GM19238 (cell line): ENCODE data around the gene SPTLC3.

Experiments
- DNase-seq: peaks from one replicate; pipeline ENCODE4 v3.0.0; 2011; ENCODE audit warnings: low spot score; ENCODE audit not compliant: insufficient read length

The SPTLC3 gene

GRCh38 chr20:13031751-13032150, 23.0 kb downstream of the SPTLC3 start:
- DNase-seq, result no peak

GRCh38 chr20:13034115-13034514, 25.3 kb downstream of the SPTLC3 start:
- DNase-seq, result no peak

DNA sequence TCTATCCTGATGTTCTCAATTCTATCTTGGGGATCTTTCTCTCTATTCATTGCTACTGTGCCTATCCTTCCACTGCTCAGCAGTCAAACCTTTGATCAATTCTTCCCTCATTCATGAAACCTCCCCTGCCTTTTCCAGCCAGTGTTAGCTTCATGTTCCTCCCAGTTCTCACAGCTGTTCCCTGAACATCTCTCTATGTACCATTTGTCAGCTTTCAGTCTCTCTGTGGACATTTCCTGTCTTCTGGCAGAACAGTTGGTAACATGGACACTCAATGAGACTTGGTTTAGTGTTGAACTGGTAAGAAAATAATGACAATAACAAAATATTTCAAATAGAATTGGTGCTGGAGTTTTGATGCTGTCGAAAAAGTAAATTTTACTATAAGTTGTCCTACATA, 26.2 kb downstream of the SPTLC3 start:
- no peak for DNase-seq

DNA sequence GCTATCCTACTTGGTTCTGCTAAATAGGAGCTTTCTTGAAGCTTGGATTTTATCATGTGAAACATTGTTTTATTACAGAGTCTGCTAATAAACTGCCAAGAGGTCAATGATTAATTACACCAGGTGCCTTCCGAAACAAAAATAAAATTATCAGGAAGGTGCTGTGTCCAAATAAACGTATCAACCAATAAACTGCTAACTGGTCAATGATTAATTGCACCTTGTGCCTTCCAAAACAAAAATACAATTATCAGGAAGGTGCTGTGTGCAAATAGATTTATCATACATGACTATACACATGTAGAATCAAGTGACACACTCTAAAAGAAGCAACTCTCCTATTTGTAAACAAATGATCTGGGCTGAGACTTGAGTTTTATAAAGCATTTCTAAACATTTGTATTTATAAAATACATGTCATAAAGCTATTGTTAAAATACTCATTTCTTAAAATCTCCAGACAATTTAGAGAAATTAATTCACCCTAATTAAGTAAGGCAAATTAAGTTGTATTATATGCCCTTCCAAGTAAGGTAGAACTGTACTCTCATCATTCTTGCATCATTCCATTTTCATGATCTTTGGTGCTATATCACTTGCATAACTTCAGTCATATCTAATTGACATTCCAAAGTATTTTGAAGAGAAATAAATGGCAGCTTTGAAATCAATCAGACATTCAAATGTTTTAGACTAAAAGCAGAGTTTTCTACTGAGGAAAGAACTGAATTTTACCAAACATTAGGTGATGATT, 26.8 kb downstream of the SPTLC3 start:
- no peak for DNase-seq

GRCh38 chr20:13037727-13038126, 29.0 kb downstream of the SPTLC3 start:
- no peak for DNase-seq

GRCh38 chr20:13041574-13042457, 33.0 kb downstream of the SPTLC3 start:
- DNase-seq, result no peak

- DNase-seq, result no peak
Measured at GRCh38 chr20:13042458-13042794, 33.7 kb downstream of the SPTLC3 start.

GRCh38 chr20:13046409-13046808, 37.6 kb downstream of the SPTLC3 start:
- DNase-seq, result no peak

- no peak for DNase-seq
Measured at GRCh38 chr20:13054011-13054410, 45.2 kb downstream of the SPTLC3 start.

DNA sequence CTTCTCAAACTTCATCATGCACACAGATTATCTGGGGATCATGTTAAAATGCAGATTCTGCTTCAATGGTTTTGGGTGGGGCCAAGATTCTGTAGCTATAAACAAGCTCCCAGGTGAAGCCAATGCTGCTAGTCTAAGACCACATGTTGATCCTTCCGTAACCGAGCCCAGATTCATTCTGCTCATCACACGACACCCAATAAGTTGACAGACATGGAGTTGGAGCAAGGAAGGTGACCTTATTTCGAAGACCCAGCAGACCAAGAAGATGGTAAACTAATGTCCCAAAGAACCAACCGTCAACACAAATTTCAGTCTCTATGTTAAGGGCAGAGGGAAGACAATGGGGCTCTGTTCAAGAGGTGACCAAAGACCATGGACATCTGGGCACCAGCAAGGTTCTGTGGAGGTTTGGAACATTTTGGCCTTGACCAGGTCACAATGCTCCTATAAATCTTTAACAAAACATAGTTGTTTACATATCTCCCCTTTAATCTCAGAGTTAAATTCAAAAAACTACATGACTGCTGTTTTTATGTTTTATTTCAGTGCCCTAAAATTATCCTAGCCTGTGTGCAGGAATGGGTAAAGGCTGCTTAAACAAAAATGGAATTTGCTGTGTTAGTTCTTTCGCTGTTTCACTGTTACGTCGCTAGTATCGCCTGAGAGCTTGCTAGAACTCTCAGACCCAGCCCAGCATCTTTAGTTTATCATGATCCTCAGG, 50.1 kb downstream of the SPTLC3 start:
- DNase-seq, result no peak

GRCh38 chr20:13059398-13060136, 50.8 kb downstream of the SPTLC3 start:
- DNase-seq, result no peak

GRCh38 chr20:13060327-13060726, 51.6 kb downstream of the SPTLC3 start:
- DNase-seq, result no peak

GRCh38 chr20:13061381-13061780, 52.6 kb downstream of the SPTLC3 start:
- no peak for DNase-seq

GRCh38 chr20:13062789-13063188, 54.0 kb downstream of the SPTLC3 start:
- no peak for DNase-seq

GRCh38 chr20:13068336-13068735, 59.6 kb downstream of the SPTLC3 start:
- no peak for DNase-seq

DNA sequence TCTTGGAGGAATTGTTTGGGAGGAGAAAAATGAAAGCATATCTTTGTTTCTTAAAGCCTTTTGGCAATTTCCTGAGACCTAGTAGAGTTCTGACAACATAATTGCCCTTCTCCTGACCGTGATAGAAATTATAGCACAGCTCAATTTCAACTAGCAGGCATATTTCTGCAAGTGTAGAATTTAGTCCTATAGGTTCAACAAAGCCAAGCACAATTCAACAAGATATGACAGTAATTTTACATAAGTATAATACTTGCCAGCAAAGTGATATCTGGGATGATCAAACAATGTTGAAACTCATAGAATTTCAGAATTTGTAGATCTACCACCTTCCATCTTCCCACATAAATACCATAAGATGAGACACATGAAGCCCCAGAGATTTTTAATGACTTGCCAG, 73.1 kb downstream of the SPTLC3 start:
- no peak for DNase-seq

DNA sequence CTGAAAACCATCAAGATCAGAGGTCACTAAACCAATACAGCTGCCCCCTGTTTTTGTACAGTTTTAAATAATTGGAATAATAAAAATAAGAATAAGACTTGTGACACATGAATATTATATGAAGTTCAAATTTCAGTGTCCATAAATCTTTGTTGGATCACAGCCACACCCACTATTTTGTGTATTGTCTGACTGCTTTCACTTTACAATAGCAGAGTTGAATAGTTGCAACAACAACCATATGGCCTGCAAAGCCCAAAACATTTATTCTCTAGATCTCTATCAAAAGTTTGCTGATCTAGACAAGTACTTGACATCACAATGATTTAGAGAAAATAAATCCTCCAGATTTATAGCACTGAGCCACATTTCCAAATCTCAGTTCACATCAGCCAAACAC, 73.6 kb downstream of the SPTLC3 start:
- no peak for DNase-seq

DNA sequence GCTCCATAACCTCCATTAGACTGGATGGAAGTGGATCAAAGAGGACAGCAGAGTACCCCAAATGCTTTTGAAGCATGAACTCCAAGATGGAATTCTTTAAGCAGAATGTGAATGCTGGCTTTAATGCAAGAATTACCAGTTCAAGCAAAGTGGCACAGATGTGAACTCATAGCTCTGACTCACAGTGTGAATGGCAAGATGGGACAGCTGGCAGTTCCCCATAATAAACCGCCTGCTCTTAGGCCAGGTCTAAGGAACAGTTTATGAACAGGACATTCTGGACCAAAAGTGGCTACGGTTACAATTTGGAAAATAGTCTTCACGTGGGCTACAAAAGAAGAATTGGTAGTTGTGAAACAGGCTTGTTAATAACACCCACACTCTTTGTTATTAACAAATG, 76.5 kb downstream of the SPTLC3 start:
- no peak for DNase-seq

- DNase-seq, result no peak
Measured at GRCh38 chr20:13089950-13090469, 81.2 kb downstream of the SPTLC3 start.

GRCh38 chr20:13092111-13092510, 83.3 kb downstream of the SPTLC3 start:
- no peak for DNase-seq

DNA sequence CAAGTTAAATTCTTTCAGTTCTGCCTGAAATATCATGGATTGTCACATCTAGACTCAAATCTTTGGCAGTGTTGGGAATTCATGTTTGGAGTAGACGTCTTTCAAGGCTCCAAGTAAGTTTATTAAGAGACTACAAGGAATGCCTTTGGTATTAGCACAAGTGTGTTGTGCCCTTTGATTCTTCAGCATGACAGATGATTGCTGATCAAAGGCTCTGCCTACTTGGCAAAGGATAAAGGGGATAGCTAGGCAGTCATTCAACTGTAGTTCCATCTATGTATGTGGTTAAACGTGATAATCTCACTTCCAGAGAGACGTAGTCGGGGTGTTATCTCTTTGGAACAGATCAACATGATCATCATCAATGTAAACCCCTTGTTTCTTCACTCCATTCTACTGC, 86.2 kb downstream of the SPTLC3 start:
- DNase-seq, result no peak
